ENCODE measurements around the gene MYOD1.

DNA sequence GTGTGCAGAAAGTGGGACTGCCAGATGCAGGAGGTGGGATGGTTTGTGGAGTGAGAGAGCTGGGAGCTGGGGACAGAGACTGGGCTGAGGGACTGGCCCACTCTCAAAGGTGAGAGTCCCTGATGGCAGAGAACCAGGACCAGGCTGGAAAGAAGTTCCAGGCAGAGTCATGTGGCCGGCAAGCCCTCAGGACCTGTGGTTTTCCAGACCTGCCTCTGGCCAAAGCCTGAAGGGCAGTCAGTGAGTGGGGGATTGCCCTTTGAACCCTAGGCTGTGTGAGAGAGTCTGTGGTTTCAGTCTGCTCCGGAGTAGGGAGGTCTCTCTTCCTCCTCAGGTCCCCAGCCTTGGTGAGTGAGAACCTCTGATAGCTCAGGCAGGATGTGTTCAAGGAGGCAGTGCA lies 32.2 kb downstream of the MYOD1 start:
- TF ChIP-seq GATA2 (IDR thresholded peaks at IDR 0.05; ENCODE audit: low read depth, low read length) (no peak), GATA3 (IDR thresholded peaks at IDR 0.05; ENCODE audit: low read depth, low read length) (no peak)
